Urinary bladder (tissue), 4 donors: ENCODE data around the gene TECPR1. TPM values are rescaled to one million over a fixed set of nuclear protein-coding genes. Genes with fewer than 3 reads are reported as not detected.

Experiments
- DNase-seq: peaks from one replicate; pipeline ENCODE4 v3.0.0-alpha.2; 2015; ENCODE audit errors: extremely low spot score
- H3K27ac ChIP-seq: one replicate; pipeline ENCODE4 v1.5.1; 2013; ENCODE audit warnings: low read depth, mild to moderate bottlenecking, moderate library complexity
- H3K36me3 ChIP-seq: one replicate; pipeline ENCODE4 v1.6.1; 2013; ENCODE audit warnings: mild to moderate bottlenecking, moderate library complexity; ENCODE audit not compliant: insufficient read depth
- H3K4me1 ChIP-seq: one replicate; pipeline ENCODE4 v1.6.1; 2013; ENCODE audit warnings: mild to moderate bottlenecking, moderate library complexity; ENCODE audit not compliant: insufficient read depth
- H3K4me3 ChIP-seq: one replicate; pipeline ENCODE4 v1.5.1; 2013; ENCODE audit warnings: low read depth, low read length
- WGBS: extraction: QIAGEN DNeasy Blood & Tissue Kit; methylation state at CpG from one replicate; pipeline ENCODE4 v1.1.7; 2013; 5-methylcytosine and 5-hydroxymethylcytosine counted together
- polyA plus RNA-seq: library from polyadenylated mRNA; stranded (reverse); fragments of 200-250 nt; gene quantifications from one replicate; pipeline ENCODE4 v1.2.3, GENCODE V29; 2013
- total RNA-seq: library from RNA; depleted of rRNA; stranded (reverse); fragments of >200 nt; gene quantifications from one replicate; pipeline ENCODE4 v1.2.3, GENCODE V29; 2014
- donor health status: healthy with polysubstance abuse.
- donor health status: healthy.

TECPR1 gene
- total and polyA plus RNA-seq, 2 donors = 9.0 to 14.2 TPM

DNA sequence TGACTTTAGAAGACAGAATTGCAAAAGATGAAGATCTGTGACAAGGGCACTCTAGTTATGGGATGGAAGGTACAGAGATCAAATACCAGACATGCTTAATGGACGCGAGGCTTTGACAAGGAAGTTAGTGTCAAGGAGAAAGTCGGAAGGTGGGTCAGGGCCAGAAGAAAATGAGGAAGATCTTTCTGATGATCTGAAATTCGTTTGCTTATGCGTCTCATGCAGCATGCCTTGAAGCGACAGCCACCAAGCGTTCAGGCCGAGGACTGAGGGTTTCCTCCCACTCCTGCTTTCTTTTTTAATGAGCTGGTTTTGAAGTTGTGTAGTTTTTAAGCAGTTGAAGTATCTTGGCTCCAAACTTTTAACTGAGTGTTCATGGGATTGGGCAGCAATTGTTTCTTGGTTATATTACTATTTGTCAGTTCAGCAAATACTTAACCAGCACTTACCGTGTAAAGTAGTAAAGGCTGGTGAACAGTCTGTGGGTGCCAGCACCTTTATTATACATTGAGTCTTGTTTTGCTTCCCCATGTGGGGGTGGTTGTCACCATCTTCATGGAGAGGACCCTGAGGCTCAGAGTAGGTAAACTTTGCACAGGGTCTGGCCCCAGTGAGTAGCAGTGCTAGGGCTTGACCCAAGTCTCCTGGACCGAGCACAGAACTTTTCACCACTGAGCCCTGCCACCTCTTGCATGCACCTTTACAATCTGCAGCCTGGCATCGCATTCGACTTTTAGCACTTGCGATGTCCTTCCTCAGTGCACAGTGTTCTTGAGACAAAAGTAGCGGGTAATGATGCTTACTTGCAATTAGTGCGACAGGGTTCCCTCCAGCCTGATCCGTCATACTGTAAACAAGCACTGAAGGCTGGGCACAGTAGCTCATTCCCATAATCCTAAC lies 55.1 kb downstream of the TECPR1 start:
- no peak overlapping the region for H3K4me3 ChIP-seq
- no peak overlapping the region for H3K27ac ChIP-seq
- H3K4me1 ChIP-seq = no peaks in the 10 kb centered on the region
- no peak for DNase-seq
- WGBS = 87% methylated on average over 16 of the region's 16 CpGs
- peaks cover 2% of the 10 kb centered on the region for H3K36me3 ChIP-seq

DNA sequence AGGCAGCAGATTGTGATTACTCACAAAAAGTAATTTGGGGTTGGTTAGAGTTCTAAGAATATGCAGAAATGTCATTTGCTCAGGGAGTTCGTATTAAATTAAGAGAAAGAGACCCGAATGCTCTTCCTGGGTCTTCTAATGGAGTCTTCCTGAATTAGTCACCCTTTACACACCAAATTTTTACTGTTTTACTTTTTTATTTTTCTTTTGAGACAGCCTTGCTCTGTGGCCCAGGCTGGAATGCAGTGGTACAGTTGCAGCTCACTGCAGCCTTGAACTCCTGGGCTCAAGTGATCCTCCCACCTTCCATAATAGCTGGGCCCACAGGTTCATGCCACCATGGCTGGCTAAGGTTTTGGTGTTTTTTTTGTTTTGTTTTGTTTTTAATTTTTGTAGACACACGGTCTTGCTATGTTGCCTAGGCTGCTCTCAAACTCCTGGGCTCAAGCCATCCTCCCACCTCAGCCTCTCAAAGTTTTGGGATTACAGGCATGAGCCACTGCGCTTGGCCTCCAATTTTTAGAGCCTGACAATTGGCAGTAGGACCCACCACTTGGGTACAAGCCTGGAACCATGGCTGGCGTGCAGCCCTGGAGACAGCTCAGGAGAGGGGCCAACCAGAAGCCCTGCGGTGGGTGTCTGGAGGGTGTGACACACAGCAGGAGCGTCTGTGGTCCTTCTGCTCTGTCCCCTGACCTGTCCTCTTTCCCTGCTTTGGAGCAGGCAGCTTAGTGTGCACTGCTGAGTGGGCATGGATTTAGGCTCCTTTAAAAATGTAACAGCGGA lies 57.2 kb downstream of the TECPR1 start:
- Histone ChIP-seq H3K27ac (no peak overlapping the region), H3K4me3 (no peak overlapping the region), H3K4me1 (no peaks in the 10 kb centered on the region), H3K36me3 (peaks cover 4% of the 10 kb centered on the region)
- no peak for DNase-seq
- WGBS = 93% methylated on average over 8 of the region's 8 CpGs

DNA sequence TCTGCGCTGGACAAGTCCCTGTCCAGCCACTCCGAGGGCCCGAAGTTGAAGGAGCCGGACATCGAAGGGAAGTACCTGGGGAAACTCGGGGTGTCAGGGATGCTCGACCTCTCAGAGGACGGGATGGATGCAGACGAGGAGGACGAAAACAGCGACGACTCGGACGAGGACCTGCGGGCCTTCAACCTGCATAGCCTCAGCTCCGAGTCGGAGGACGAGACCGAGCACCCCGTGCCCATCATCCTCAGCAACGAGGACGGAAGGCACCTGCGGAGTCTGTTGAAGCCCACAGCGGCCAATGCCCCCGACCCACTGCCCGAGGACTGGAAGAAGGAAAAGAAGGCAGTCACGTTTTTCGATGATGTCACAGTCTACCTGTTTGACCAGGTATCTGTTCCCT lies 57.8 kb downstream of the TECPR1 start:
- WGBS = 97% methylated on average over 28 of the region's 28 CpGs
- peaks cover 4% of the 10 kb centered on the region for H3K36me3 ChIP-seq

DNA sequence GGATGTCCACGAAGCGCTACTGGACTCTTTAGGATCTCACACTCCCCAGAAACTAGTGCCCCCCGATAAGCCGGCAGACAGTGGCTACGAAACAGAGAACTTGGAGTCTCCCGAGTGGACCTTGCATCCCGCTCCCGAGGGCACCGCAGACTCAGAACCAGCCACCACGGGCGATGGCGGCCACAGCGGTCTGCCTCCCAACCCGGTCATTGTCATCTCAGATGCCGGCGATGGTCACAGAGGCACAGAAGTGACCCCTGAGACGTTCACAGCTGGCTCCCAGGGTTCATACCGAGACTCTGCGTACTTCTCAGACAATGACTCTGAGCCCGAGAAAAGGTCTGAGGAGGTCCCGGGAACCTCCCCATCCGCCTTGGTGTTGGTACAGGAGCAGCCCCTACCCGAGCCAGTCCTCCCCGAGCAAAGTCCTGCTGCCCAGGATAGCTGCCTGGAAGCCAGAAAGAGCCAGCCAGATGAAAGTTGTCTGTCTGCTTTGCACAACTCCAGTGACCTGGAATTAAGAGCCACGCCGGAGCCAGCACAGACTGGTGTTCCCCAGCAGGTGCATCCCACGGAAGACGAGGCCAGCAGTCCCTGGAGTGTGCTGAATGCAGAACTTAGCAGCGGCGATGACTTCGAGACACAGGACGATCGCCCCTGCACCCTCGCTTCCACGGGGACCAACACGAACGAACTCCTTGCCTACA lies 58.4 kb downstream of the TECPR1 start:
- WGBS = 93% methylated on average over 37 of the region's 37 CpGs
- no peak for DNase-seq
- Histone ChIP-seq H3K4me1 (no peaks in the 10 kb centered on the region), H3K27ac (no peak overlapping the region), H3K36me3 (peaks cover 4% of the 10 kb centered on the region), H3K4me3 (no peak overlapping the region)

More for the DNA sequence above, 57.8 kb downstream of the TECPR1 start:
- Histone ChIP-seq H3K4me1 (no peaks in the 10 kb centered on the region), H3K27ac (no peak overlapping the region), H3K4me3 (no peak overlapping the region)
- no peak for DNase-seq

DNA sequence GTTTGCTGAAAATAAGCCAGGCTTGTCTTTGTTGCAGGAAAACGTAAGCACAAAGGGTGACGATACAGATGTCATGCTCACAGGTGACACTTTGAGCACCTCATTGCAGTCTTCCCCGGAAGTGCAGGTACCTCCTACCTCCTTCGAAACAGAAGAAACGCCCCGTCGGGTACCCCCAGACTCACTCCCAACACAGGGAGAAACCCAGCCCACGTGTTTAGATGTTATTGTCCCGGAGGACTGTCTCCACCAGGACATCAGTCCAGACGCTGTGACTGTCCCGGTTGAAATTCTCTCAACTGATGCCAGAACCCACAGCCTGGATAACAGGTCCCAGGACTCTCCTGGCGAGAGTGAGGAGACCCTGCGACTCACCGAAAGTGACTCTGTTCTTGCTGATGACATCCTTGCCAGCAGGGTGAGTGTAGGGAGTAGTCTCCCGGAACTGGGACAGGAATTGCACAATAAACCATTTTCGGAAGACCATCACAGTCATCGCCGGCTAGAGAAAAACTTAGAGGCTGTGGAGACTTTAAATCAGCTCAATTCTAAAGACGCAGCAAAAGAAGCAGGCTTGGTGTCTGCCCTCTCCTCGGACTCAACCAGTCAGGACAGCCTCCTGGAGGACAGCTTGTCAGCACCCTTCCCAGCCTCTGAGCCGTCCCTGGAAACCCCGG lies 59.1 kb downstream of the TECPR1 start:
- no peak overlapping the region for H3K27ac ChIP-seq
- H3K4me3 ChIP-seq = no peak overlapping the region
- no peak for DNase-seq
- H3K36me3 ChIP-seq = peaks cover 4% of the 10 kb centered on the region
- 94% methylated on average over 22 of the region's 22 CpGs for WGBS
- no peaks in the 10 kb centered on the region for H3K4me1 ChIP-seq

DNA sequence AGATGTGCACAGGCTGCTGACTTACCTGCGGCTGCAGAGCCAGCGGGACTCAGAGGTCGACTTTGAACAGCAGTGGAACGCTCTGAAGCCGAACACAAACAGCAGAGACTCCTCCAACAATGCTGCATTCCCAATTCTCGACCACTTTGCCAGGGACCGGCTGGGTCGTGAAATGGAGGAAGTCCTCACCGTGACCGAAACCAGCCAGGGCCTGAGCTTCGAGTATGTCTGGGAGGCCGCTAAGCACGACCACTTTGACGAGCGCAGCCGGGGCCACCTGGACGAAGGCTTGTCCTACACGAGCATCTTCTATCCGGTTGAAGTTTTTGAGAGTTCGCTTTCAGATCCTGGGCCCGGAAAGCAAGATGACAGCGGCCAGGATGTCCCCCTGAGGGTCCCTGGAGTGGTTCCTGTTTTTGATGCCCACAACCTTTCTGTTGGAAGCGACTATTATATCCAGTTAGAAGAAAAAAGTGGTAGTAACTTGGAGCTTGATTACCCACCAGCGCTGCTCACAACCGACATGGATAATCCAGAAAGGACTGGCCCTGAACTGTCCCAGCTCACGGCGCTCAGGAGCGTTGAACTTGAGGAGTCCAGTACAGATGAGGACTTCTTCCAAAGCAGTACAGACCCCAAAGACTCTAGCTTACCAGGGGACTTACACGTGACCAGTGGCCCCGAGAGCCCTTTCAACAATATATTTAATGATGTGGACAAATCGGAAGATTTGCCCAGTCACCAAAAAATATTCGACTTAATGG lies 60.2 kb downstream of the TECPR1 start:
- no peaks in the 10 kb centered on the region for H3K4me1 ChIP-seq
- no peak overlapping the region for H3K27ac ChIP-seq
- no peak overlapping the region for H3K4me3 ChIP-seq
- WGBS = 96% methylated on average over 32 of the region's 32 CpGs
- DNase-seq = no peak
- peaks cover 4% of the 10 kb centered on the region for H3K36me3 ChIP-seq

DNA sequence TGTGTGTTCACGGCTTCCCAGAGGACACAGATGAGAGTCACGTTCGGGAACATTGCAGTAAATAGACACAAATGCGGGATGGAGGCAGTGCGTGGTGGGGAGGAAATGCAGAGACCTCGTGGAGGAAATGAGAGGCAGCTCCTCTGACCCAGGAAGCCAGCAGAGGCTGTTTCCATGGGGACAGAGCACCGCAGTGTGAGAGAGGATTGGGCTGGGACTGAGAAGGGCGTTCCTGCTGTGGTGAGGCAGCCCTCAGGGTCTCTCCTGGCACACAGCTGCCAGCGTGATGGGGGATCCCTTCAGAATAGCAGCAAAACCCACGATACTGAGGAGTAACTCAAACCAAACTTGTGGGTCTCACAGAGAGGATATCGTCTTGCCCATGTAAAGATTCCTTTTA lies 62.5 kb downstream of the TECPR1 start:
- no peak overlapping the region for H3K27ac ChIP-seq
- WGBS = 93% methylated on average over 11 of the region's 11 CpGs
- no peaks in the 10 kb centered on the region for H3K4me1 ChIP-seq
- DNase-seq = no peak
- H3K36me3 ChIP-seq = peaks cover 4% of the 10 kb centered on the region
- no peak overlapping the region for H3K4me3 ChIP-seq

DNA sequence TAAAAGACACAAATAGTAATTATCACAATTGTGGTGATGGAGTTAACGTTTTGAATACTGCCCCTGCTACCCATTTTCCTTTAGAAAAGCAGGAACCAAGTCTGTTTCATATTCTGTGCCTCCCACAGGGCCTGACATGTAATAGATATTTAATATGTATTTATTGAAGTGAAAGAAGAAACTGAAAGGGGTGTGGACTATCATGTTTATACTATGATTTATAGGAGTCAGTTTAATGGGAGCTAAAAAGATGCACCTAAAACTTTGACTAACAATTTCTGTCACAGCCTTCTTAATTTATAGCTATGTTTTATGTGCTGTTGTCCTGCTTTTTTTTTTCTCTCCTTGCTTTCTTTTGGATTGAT lies 64.9 kb downstream of the TECPR1 start:
- Histone ChIP-seq H3K36me3 (peaks cover 4% of the 10 kb centered on the region), H3K4me1 (no peaks in the 10 kb centered on the region), H3K27ac (no peak overlapping the region), H3K4me3 (no peak overlapping the region)
- 52% methylated on average over 1 of the region's 1 CpG for WGBS
- DNase-seq = no peak

DNA sequence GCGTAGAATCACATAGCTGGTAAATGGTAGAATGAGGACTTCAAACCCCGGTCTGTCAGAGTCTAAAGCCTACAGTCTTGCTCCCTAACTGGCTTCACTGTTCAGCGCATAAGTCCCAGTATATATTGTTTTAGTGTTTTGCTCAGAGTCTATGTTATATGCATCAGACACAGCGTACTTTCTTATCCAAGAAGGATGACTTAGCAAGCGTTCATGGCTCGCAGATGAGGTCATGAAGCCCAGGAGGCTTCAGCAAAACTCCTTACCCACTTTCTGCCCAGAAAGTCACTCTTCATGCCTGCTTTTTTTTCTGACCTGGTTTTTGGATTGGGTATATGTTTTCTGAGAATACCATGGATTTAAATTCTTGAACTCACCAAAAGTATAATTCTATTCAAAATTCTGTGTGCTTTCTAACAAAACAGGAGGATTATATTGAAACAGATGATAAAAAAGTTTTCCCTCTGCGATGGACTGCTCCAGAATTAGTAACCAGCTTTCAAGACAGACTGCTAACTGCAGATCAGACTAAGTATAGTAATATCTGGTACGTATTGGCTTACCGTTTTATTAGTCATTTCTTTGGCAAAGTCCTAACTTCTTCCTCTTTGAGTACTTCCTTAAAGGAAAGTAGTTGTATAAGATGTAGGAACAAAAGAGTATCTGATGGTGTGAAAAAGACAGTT lies 65.4 kb downstream of the TECPR1 start:
- no peak overlapping the region for H3K27ac ChIP-seq
- peaks cover 2% of the 10 kb centered on the region for H3K36me3 ChIP-seq
- no peak overlapping the region for H3K4me3 ChIP-seq
- H3K4me1 ChIP-seq = no peaks in the 10 kb centered on the region
- WGBS = 55% methylated on average over 9 of the region's 9 CpGs
- DNase-seq = no peak

DNA sequence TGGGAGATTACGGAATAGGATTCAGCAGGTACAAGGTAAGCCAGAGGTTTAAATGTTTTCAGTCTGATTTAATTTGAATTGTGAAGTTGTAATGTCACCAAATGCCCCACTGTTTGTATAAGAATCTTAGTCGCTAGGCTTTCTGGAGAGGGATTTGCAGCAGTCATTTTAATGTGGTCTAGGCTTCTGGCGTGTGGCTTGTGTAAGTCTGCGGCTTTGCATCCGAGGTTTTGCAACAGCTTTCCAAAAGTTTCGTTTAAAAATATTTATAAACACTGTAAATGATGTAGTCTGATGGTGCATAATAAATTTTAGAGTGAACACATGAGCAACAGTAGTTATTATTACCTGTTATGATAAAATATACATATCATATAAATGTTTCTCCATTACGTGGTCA lies 66.9 kb downstream of the TECPR1 start:
- Histone ChIP-seq H3K4me1 (no peaks in the 10 kb centered on the region), H3K36me3 (no peaks in the 10 kb centered on the region), H3K27ac (no peak overlapping the region), H3K4me3 (no peak overlapping the region)
- 68% methylated on average over 7 of the region's 7 CpGs for WGBS
- DNase-seq = no peak

DNA sequence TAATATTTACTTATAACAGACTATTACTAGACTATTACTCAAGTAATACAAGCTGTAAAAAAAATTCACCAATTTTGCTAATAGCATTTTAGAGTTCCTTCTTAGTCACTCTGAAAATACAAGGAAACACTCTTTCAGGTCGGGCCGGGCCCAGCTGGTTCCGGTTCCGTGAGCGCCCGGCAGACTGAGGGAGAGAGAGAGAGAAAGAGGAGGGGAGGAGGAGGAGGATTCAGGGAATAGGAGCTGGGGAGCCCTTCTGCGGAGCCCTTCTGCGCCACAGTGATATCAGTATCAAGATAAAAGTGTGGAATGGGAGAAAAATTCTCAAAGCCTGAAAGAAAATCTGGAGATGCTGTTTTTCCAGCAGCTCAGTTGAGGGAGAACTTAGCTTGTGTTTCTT lies 71.3 kb downstream of the TECPR1 start:
- no peak overlapping the region for H3K4me3 ChIP-seq
- no peaks in the 10 kb centered on the region for H3K36me3 ChIP-seq
- 86% methylated on average over 8 of the region's 8 CpGs for WGBS
- no peaks in the 10 kb centered on the region for H3K4me1 ChIP-seq
- DNase-seq = no peak
- no peak overlapping the region for H3K27ac ChIP-seq

DNA sequence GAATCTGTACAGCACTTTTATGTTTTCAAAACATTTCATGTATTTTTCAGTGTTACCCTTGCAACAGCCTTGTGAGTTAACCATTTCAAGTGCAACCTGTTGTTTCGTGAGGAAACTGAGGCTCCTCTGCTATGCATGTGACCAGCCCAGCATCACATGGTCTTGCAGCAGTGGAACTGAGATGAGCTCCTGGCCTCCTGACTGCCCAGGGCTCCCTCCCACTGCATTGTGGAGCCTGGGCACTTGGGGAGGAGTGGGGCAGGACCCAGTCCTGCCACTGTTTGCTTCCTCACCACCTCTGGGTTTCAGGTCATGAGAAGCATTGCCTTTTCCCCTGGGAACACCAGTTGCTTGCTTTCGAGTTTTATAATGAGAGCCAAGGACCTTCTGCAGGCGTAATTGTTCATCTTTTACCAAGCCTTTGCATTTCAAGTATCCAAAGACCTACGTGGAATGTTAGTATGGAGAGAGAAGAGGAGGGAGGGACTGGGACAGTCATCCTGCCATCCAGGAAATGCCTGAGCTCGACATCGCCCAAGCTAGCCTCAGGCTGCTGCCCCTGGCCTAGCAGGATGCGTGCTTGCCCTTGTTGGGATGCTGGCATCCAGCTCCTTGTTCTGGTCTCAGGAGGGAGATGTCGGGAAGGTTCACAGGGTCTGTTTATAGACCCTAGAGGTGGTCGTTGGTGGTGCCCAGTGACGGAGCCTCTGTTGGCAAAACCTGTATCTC lies 73.1 kb downstream of the TECPR1 start:
- DNase-seq = no peak
- Histone ChIP-seq H3K27ac (no peak overlapping the region), H3K4me3 (no peak overlapping the region), H3K4me1 (no peaks in the 10 kb centered on the region), H3K36me3 (no peaks in the 10 kb centered on the region)
- 88% methylated on average over 10 of the region's 10 CpGs for whole genome bisulfite sequencing
